Upper lobe of right lung (tissue), 1 donor: ENCODE measurements around the gene RNF213. TPM values are rescaled to one million over a fixed set of nuclear protein-coding genes. Genes with fewer than 3 reads are reported as not detected.

Experiments used
- ATAC-seq: fragments of 200-7000 bp; cut with Tn5 transposase; one replicate; pipeline ENCODE4 v1.9.1; 2020; ENCODE audit warnings: mild to moderate bottlenecking, moderate library complexity
- DNase-seq: peaks from one replicate; pipeline ENCODE4 v3.0.0-alpha.2; 2020
- H3K27ac ChIP-seq: fragments of 200-600 bp; one replicate; pipeline ENCODE4 v1.8.0; 2022
- H3K27me3 ChIP-seq: fragments of 200-600 bp; one replicate; pipeline ENCODE4 v1.8.0; 2022; ENCODE audit warnings: mild to moderate bottlenecking
- H3K36me3 ChIP-seq: fragments of 200-600 bp; one replicate; pipeline ENCODE4 v1.8.0; 2022
- H3K4me1 ChIP-seq: fragments of 200-600 bp; one replicate; pipeline ENCODE4 v1.8.0; 2022
- H3K4me3 ChIP-seq: fragments of 200-600 bp; one replicate; pipeline ENCODE4 v1.8.0; 2022; ENCODE audit warnings: mild to moderate bottlenecking
- H3K9me3 ChIP-seq: fragments of 200-600 bp; one replicate; pipeline ENCODE4 v1.8.0; 2022
- intact Hi-C: fragments of 100-400 bp; cut with DNase I; formaldehyde crosslinking; loops from one replicate; pipeline ENCODE4 v1.11.0; 2022
- total RNA-seq: library from RNA; stranded (reverse); fragmentation: NEBNext Ultra II Directional; extraction: Animal tissue kit (Norgen Biotek cat#: 25700); gene quantifications from one replicate; pipeline ENCODE4 v1.2.1, GENCODE V29; 2021
- TF ChIP-seq, protein P1 (sequence below): fragments of 200-600 bp; IDR thresholded peaks from one replicate; pipeline ENCODE4 v1.8.0; 2022; ENCODE audit warnings: antibody characterized with exemption
- donor health status: DM: no; HTN: yes; CAD: no; lungs with severe emphysema.

RNF213 gene
- total RNA-seq, 1 donor from 2014 or later = 236 TPM

DNA sequence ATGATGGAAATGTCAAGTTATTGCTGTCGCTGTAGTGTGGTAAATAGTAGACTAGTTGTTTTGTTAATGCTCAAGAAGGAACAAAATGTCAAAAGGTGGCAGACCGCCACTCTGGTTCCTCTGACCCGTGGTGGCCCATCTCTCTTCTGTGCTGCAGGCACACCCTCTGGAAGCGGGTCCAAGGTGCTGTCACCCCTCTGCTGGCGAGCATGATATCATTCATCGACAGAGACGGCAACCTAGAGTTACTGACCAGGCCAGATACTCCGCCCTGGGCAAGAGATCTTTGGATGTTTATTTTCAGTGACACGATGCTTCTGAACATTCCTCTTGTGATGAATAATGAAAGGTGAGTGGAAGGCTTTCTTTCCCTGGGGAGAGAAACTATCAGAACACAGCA, 97.5 kb downstream of the RNF213 start:
- DNase-seq = no peak
- TF ChIP-seq, protein P1, sequence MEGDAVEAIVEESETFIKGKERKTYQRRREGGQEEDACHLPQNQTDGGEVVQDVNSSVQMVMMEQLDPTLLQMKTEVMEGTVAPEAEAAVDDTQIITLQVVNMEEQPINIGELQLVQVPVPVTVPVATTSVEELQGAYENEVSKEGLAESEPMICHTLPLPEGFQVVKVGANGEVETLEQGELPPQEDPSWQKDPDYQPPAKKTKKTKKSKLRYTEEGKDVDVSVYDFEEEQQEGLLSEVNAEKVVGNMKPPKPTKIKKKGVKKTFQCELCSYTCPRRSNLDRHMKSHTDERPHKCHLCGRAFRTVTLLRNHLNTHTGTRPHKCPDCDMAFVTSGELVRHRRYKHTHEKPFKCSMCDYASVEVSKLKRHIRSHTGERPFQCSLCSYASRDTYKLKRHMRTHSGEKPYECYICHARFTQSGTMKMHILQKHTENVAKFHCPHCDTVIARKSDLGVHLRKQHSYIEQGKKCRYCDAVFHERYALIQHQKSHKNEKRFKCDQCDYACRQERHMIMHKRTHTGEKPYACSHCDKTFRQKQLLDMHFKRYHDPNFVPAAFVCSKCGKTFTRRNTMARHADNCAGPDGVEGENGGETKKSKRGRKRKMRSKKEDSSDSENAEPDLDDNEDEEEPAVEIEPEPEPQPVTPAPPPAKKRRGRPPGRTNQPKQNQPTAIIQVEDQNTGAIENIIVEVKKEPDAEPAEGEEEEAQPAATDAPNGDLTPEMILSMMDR = no peak
- H3K27me3 ChIP-seq = no peaks in the 10 kb centered on the region
- H3K4me1 ChIP-seq = peaks cover 12% of the 10 kb centered on the region
- H3K36me3 ChIP-seq = peaks cover 94% of the 10 kb centered on the region
- intact Hi-C loops = no loop called here
- no peak overlapping the region for H3K4me3 ChIP-seq
- no peak overlapping the region for H3K27ac ChIP-seq
- no peak for ATAC-seq
- H3K9me3 ChIP-seq = no peaks in the 10 kb centered on the region

DNA sequence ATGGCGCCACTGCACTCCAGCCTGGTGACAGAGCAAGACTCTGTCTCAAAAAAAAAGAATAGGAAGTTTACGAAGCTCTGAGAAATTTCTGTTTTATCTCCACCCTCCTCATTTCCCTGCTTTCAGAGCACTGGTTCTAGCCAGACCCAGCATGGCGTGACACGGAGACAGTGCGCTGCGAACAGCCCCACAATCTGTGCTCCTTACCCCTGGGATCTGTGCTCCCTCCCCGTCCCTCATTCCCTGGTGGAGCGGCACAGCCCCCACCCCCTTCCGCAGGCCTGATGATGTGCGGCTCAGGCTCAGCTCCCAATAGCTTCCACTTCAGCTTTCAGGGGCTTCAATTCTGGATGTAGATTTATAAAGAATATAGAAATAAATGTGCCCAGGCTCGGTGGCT, 98.2 kb downstream of the RNF213 start:
- H3K9me3 ChIP-seq = no peaks in the 10 kb centered on the region
- ATAC-seq (no peak), DNase-seq (no peak)
- no peaks in the 10 kb centered on the region for H3K27me3 ChIP-seq
- peaks cover 12% of the 10 kb centered on the region for H3K4me1 ChIP-seq
- H3K36me3 ChIP-seq = peaks cover 94% of the 10 kb centered on the region
- intact Hi-C loops = no loop called here
- TF ChIP-seq, protein P1 = no peak
- H3K27ac ChIP-seq = no peak overlapping the region
- no peak overlapping the region for H3K4me3 ChIP-seq

DNA sequence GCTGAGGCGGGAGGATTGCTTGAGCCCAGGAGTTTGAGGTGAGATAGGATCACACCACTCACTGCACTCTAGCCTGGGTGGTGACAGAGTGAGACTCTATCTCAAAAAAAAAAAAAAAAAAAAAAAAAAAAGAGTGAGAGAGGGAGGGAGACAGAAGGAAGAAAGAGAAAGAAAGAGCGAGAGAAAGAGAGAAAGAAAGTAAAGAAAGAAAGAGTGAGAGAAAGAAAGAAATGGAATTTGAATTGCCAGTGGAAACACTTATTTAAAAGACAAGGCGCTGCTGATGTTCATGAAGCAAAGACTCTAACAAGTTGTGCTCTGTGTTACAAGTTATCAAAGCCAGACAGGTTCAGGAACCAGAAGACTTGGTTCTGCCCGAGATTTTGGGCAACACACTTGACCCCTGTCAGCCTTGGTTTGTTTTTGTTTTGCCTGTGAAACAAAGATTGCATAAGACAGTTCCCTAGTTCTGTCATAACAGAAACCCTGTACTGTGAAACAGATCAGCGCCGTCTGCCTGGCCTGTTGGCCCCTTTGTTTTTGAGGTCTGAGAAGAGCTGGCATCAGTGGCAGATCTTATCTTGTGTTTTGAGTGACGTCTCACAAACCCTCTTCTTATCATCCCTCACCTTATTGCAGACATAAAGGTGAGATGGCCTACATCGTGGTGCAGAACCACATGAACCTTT, 98.9 kb downstream of the RNF213 start:
- Histone ChIP-seq H3K4me3 (no peak overlapping the region), H3K36me3 (peaks cover 94% of the 10 kb centered on the region), H3K9me3 (no peaks in the 10 kb centered on the region), H3K27me3 (no peaks in the 10 kb centered on the region), H3K27ac (peak overlapping the region; percentile 30), H3K4me1 (peaks cover 12% of the 10 kb centered on the region)
- TF ChIP-seq, protein P1 = no peak
- intact Hi-C loops = no loop called here
- ATAC-seq (no peak), DNase-seq (no peak)

DNA sequence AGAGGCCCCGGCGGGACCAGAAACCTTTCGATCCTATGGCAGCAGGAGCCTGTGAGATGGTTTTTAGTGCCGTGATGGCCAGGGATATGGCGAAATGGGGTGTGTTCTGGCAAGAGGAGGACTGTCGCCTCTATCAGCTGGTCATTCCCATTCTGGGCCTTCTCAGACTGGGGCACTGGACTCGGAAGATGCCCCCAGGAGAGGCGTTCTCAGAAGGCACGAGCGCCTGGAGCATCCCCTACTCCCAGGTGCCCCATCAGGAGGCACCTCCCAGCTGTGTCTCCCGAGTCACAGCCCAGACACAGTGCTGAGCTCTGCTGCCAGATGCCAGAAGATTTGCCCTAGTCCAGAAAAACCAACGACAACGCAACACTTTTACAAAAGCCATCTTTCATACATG, 99.7 kb downstream of the RNF213 start:
- Histone ChIP-seq H3K36me3 (peaks cover 96% of the 10 kb centered on the region), H3K9me3 (no peaks in the 10 kb centered on the region), H3K4me1 (peaks cover 12% of the 10 kb centered on the region), H3K4me3 (no peak overlapping the region), H3K27ac (peak overlapping the region; percentile 30), H3K27me3 (no peaks in the 10 kb centered on the region)
- DNase-seq = no peak
- TF ChIP-seq, protein P1 = no peak
- ATAC-seq = no peak
- intact Hi-C loops = no loop called here

DNA sequence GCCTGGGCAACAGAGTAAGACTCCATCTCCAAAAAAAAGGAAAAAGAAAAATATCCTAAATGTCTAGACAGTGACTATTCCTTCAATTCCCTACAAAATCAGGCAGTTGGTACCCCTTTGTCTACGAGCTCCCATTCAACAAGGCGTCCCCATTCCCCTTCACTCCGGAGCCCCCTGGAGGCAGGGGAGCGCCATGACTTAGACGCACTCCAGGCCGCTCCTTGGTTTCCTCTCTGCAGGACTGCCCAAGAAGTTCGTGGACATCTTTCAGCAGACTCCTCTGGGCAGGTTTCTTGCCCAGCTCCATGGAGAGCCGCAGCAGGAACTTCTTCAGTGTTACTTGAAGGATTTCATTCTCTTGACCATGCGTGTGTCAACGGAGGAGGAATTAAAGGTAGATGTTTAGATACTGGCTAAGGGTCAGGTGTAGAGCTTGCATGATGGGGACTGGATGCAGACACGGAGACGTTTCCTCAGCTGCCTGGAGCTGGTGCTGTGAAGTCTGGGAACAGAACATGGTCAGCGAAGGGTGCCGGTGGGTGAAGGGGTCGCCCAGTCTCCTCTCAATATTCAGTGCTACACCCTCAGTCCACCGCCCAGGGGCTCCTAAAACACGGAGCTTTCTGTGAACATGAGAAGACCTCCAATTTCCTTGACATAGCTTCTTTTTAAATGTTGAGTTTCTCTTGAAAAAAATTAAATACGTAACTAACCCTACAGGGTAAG, 101.0 kb downstream of the RNF213 start:
- intact Hi-C loops = no loop called here
- TF ChIP-seq, protein P1 = peak; percentile 26
- Histone ChIP-seq H3K4me1 (peaks cover 12% of the 10 kb centered on the region), H3K27ac (peak overlapping the region; percentile 36), H3K27me3 (no peaks in the 10 kb centered on the region), H3K4me3 (no peak overlapping the region), H3K36me3 (peaks cover 100% of the 10 kb centered on the region), H3K9me3 (no peaks in the 10 kb centered on the region)
- ATAC-seq = peak; percentile 21
- DNase-seq = no peak
